Stimulated activated CD4-positive, alpha-beta T cell treated with anti-CD3 and anti-CD28 coated beads, Interleukin-4, amount 100 ng/mL, for 4 hours (primary cell): ENCODE results near the gene PCNX1.
"Not testable (repeated sequence)": the region's sequence is repeated elsewhere in the genome, so short reads cannot be mapped to it uniquely, and the experiment has no call there.

Source experiments
- DNase-seq, 2 experiments: peaks; one replicate each; pipeline ENCODE4 v3.0.0-alpha.2; 2020

Gene PCNX1

GRCh38 chr14:71103662-71104484 lies 196.6 kb downstream of the PCNX1 start:
- no peak for DNase-seq

GRCh38 chr14:71105177-71105576 lies 197.9 kb downstream of the PCNX1 start:
- no peak for DNase-seq

GRCh38 chr14:71107921-71108320 lies 200.7 kb downstream of the PCNX1 start:
- no peak for DNase-seq

GRCh38 chr14:71108398-71109119 lies 201.3 kb downstream of the PCNX1 start:
- no peak for DNase-seq

- DNase-seq: no peak
Observed at GRCh38 chr14:71113376-71113775, 206.1 kb downstream of the PCNX1 start.

- no peak for DNase-seq
Observed at GRCh38 chr14:71114565-71114964, 207.3 kb downstream of the PCNX1 start.

GRCh38 chr14:71115306-71115705 lies 208.0 kb downstream of the PCNX1 start:
- DNase-seq: no peak

- DNase-seq: no peak
Observed at GRCh38 chr14:71115821-71116567, 208.7 kb downstream of the PCNX1 start.

GRCh38 chr14:71116568-71117122 lies 209.4 kb downstream of the PCNX1 start:
- no peak for DNase-seq

GRCh38 chr14:71117839-71118743 lies 210.8 kb downstream of the PCNX1 start:
- DNase-seq: no peak

- no peak for DNase-seq
Observed at GRCh38 chr14:71119075-71119474, 211.8 kb downstream of the PCNX1 start.

- DNase-seq: no peak
Observed at GRCh38 chr14:71119832-71120231, 212.6 kb downstream of the PCNX1 start.

GRCh38 chr14:71121001-71121400 lies 213.7 kb downstream of the PCNX1 start:
- DNase-seq: no peak

- DNase-seq: no peak
Observed at GRCh38 chr14:71121711-71122110, 214.5 kb downstream of the PCNX1 start.

- DNase-seq: no peak
Observed at GRCh38 chr14:71122866-71123565, 215.8 kb downstream of the PCNX1 start.

- DNase-seq: no peak
Observed at GRCh38 chr14:71123579-71124135, 216.4 kb downstream of the PCNX1 start.

- not testable (repeated sequence) for DNase-seq
Observed at GRCh38 chr14:71129716-71130490, 222.6 kb downstream of the PCNX1 start.

GRCh38 chr14:71130491-71131179 lies 223.4 kb downstream of the PCNX1 start:
- DNase-seq: no peak

- no peak for DNase-seq
Observed at GRCh38 chr14:71133296-71133695, 226.0 kb downstream of the PCNX1 start.

GRCh38 chr14:71135496-71135895 lies 228.2 kb downstream of the PCNX1 start:
- DNase-seq: no peak
